Stimulated activated CD8-positive, alpha-beta memory T cell treated with anti-CD3 and anti-CD28 coated beads, Interleukin-2, amount 100 ng/mL, for 48 hours (primary cell): Measurements from ENCODE around the gene MN1.

Experiments
- DNase-seq, 2 donors: peaks; one replicate each; pipeline ENCODE4 v3.0.0-alpha.2; 2020; ENCODE audit warnings: low read depth in 2 of 2

The MN1 gene

GRCh38 chr22:27800250-27801201 is 1.0 kb downstream of the MN1 start:
- no peak for DNase-seq

GRCh38 chr22:27799827-27800249 is 1.7 kb downstream of the MN1 start:
- DNase-seq, result no peak

GRCh38 chr22:27799015-27799826 is 2.3 kb downstream of the MN1 start:
- no peak for DNase-seq

- DNase-seq, result no peak
Measured at GRCh38 chr22:27798511-27799014, 3.0 kb downstream of the MN1 start.

- DNase-seq, result no peak
Measured at GRCh38 chr22:27797520-27798391, 3.8 kb downstream of the MN1 start.

GRCh38 chr22:27796829-27797519 is 4.6 kb downstream of the MN1 start:
- no peak for DNase-seq

- DNase-seq, result no peak
Measured at GRCh38 chr22:27795696-27796517, 5.6 kb downstream of the MN1 start.

- DNase-seq, result no peak
Measured at GRCh38 chr22:27795053-27795452, 6.5 kb downstream of the MN1 start.

GRCh38 chr22:27794226-27794625 is 7.3 kb downstream of the MN1 start:
- no peak for DNase-seq

- no peak for DNase-seq
Measured at GRCh38 chr22:27793576-27793975, 8.0 kb downstream of the MN1 start.

- DNase-seq, result no peak
Measured at GRCh38 chr22:27792452-27793161, 8.9 kb downstream of the MN1 start.

GRCh38 chr22:27791859-27792241 is 9.7 kb downstream of the MN1 start:
- no peak for DNase-seq

GRCh38 chr22:27791159-27791858 is 10.2 kb downstream of the MN1 start:
- no peak for DNase-seq

GRCh38 chr22:27790376-27791158 is 11.0 kb downstream of the MN1 start:
- DNase-seq, result no peak

GRCh38 chr22:27788500-27789288 is 12.9 kb downstream of the MN1 start:
- DNase-seq, result no peak

GRCh38 chr22:27786965-27787364 is 14.6 kb downstream of the MN1 start:
- DNase-seq, result no peak

GRCh38 chr22:27786291-27786932 is 15.1 kb downstream of the MN1 start:
- DNase-seq, result no peak
